ENCODE results near the gene SERPINA3. TPM values are rescaled to one million over a fixed set of nuclear protein-coding genes. Genes with fewer than 3 reads are reported as not detected.
A peak's percentile ranks its signal among the peaks of the same experiment; 100 is the strongest.

The SERPINA3 gene
- total RNA-seq, 4 donors from 2014 or later: 71.8 to 284 (median 255) TPM

DNA sequence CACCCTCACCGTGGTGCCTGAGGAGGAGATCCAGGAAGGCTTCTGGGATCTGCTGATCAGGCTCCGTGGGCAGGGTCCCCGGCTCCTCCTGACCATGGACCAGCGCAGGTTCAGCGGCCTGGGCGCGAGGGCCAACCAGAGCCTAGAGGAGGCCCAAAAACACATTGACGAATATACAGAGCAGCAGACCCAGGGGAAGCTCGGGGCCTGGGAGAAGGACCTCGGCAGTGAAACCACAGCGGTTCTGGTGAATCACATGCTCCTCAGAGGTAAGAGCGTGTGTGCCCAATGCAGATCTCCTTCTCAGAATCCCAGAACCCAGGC is 29.4 kb downstream of the SERPINA3 start:
- Histone ChIP-seq H3K4me3 (no peak overlapping the region), H3K36me3 (no peaks in the 10 kb centered on the region), H3K27ac (replicated peaks in 1 of 4) (no peak overlapping the region), H3K4me1 (no peaks in the 10 kb centered on the region), H3K27me3 (peaks cover 0 to 9% (median 0%) of the 10 kb centered on the region in 4 donors), H3K9me3 (no peaks in the 10 kb centered on the region)
- WGBS: 100% methylated on average over 5 of the region's 12 CpGs
- no peak for TF ChIP-seq POLR2A (IDR thresholded peaks at IDR 0.05; ENCODE audit: low read depth)
- TF ChIP-seq POLR2AphosphoS5 (IDR thresholded peaks at IDR 0.05): no peak
- intact Hi-C loops (cut with DNase I): no loop called here
- DNase-seq (ENCODE audit: extremely low spot score): no peak

DNA sequence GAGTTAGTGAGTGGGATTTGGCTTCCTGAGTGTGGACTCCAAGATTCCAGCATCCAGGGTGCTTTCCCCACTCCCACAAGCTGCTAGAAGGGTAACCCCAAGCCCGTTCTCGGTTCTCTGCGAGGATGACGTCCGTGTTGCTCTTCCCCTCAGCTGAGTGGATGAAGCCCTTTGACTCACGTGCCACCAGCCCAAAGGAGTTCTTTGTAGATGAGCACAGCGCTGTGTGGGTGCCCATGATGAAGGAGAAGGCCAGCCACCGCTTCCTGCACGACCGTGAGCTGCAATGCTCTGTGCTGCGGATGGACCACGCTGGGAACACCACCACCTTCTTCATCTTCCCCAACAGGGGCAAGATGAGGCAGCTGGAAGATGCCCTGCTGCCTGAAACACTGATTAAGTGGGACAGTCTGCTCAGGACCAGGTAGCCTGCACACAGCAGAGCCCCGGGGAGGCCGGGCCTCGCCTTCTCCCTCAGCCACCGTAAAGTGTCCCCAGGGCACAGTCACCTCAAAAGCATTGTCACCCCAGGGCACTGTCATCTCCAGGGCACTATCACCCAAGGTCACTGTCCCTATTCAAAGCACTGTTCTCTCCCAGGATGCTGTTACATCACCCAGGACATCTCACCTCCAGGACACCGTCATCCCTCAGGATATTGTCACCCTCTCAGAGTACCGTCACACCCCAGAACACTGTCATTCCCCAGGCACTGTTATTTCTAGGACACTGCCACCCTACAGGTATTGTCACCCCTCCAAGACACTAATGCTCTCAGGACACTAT is 31.3 kb downstream of the SERPINA3 start:
- TF ChIP-seq, protein P1, sequence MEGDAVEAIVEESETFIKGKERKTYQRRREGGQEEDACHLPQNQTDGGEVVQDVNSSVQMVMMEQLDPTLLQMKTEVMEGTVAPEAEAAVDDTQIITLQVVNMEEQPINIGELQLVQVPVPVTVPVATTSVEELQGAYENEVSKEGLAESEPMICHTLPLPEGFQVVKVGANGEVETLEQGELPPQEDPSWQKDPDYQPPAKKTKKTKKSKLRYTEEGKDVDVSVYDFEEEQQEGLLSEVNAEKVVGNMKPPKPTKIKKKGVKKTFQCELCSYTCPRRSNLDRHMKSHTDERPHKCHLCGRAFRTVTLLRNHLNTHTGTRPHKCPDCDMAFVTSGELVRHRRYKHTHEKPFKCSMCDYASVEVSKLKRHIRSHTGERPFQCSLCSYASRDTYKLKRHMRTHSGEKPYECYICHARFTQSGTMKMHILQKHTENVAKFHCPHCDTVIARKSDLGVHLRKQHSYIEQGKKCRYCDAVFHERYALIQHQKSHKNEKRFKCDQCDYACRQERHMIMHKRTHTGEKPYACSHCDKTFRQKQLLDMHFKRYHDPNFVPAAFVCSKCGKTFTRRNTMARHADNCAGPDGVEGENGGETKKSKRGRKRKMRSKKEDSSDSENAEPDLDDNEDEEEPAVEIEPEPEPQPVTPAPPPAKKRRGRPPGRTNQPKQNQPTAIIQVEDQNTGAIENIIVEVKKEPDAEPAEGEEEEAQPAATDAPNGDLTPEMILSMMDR (IDR thresholded peaks at IDR 0.05): no peak
- no peak for TF ChIP-seq POLR2A (IDR thresholded peaks at IDR 0.05; ENCODE audit: low read depth)
- TF ChIP-seq POLR2AphosphoS5 (IDR thresholded peaks at IDR 0.05): no peak
- TF ChIP-seq EP300 (IDR thresholded peaks at IDR 0.05): no peak
- Histone ChIP-seq H3K9me3 (peaks cover 0 to 9% (median 3%) of the 10 kb centered on the region in 4 donors), H3K36me3 (no peaks in the 10 kb centered on the region), H3K4me1 (no peaks in the 10 kb centered on the region), H3K27me3 (peaks cover 0 to 9% (median 0%) of the 10 kb centered on the region in 4 donors), H3K27ac (replicated peaks in 1 of 4) (no peak overlapping the region), H3K4me3 (no peak overlapping the region)
- intact Hi-C loops (cut with DNase I): no loop called here
- DNase-seq (ENCODE audit: extremely low spot score): no peak
- 84% methylated on average over 10 of the region's 18 CpGs for WGBS

DNA sequence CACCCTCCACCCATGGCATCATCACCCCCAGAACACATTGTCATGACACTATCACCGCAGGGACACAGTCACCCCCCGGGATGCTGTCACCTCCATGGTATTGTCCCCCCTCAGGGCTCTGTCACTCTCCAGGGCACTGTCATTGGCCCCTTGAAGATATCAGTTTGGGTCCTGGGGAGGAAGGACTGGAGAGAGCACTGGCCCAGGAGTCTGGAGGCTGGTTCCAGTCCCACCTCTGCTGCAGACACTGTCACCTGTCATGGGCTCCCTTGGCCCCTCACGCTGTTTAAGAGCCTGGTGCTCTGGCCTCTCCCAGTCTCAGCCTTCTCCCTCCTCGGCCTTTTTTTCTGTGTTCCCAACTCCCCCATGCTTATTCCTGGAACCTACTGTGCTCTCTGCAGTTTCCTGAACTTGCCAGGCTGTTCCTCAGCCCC is 31.9 kb downstream of the SERPINA3 start:
- intact Hi-C loops (cut with DNase I): no loop called here
- DNase-seq (ENCODE audit: extremely low spot score): no peak
- no peaks in the 10 kb centered on the region for H3K4me1 ChIP-seq
- H3K27me3 ChIP-seq: peaks cover 0 to 14% (median 0%) of the 10 kb centered on the region in 4 donors
- H3K36me3 ChIP-seq: no peaks in the 10 kb centered on the region
- no peak overlapping the region for H3K4me3 ChIP-seq
- peaks cover 0 to 13% (median 10%) of the 10 kb centered on the region in 4 donors for H3K9me3 ChIP-seq
- TF ChIP-seq POLR2A (IDR thresholded peaks at IDR 0.05; ENCODE audit: low read depth) (no peak), POLR2AphosphoS5 (IDR thresholded peaks at IDR 0.05) (no peak), EP300 (IDR thresholded peaks at IDR 0.05) (no peak)
- TF ChIP-seq, protein P1 (IDR thresholded peaks at IDR 0.05): no peak
- H3K27ac ChIP-seq (replicated peaks in 1 of 4): no peak overlapping the region
- WGBS: 83% methylated on average over 4 of the region's 4 CpGs

DNA sequence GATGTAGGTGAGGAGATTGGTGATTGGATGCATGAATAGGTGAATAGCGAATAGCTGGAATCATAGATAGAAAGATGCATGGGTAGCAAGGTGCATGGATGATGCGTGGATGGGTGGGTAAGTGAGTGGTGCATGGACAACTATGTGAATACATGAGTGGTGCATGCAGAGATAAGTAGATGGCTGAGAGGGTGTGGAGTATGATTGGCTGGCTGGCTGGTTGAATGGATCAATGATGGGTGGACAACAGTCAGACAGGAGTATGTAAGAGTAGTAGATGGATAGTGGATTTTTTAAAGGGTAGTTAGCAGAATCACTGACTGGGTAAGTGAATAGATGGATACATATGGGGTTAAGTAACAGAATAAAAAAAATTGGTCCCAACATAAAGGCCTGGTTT is 33.9 kb downstream of the SERPINA3 start:
- Histone ChIP-seq H3K4me3 (no peak overlapping the region), H3K27me3 (peaks cover 0 to 25% (median 0%) of the 10 kb centered on the region in 4 donors), H3K9me3 (peaks cover 0 to 17% (median 11%) of the 10 kb centered on the region in 4 donors), H3K27ac (replicated peaks in 1 of 4) (no peak overlapping the region), H3K4me1 (no peaks in the 10 kb centered on the region), H3K36me3 (no peaks in the 10 kb centered on the region)
- TF ChIP-seq, protein P1 (IDR thresholded peaks at IDR 0.05): no peak
- TF ChIP-seq POLR2A (IDR thresholded peaks at IDR 0.05; ENCODE audit: low read depth) (no peak), EP300 (IDR thresholded peaks at IDR 0.05) (no peak), POLR2AphosphoS5 (IDR thresholded peaks at IDR 0.05) (no peak)
- 94% methylated on average over 2 of the region's 2 CpGs for WGBS
- intact Hi-C loops (cut with DNase I): no loop called here
- peak; percentile 26 for DNase-seq (ENCODE audit: extremely low spot score)

DNA sequence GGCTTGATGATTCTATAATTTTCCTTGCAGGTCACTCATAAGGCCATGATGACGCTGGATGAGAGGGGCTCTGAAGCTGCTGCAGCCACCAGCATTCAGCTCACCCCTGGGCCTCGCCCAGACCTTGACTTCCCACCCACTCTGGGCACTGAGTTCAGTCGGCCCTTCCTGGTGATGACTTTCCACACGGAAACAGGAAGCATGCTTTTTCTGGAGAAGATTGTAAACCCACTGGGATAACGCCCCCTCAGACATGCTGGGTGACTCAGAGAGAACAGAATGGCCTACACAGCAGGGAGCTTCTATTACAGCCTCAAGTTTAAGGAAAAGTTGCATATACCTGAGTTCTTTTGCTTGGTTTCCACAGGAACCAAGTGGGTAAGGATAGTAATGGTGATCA is 34.3 kb downstream of the SERPINA3 start:
- Histone ChIP-seq H3K4me1 (no peaks in the 10 kb centered on the region), H3K4me3 (no peak overlapping the region), H3K36me3 (no peaks in the 10 kb centered on the region), H3K27me3 (peaks cover 0 to 23% (median 0%) of the 10 kb centered on the region in 4 donors), H3K27ac (replicated peaks in 1 of 4) (no peak overlapping the region), H3K9me3 (peaks cover 0 to 17% (median 11%) of the 10 kb centered on the region in 4 donors)
- TF ChIP-seq, protein P1 (IDR thresholded peaks at IDR 0.05): no peak
- TF ChIP-seq EP300 (IDR thresholded peaks at IDR 0.05) (no peak), POLR2AphosphoS5 (IDR thresholded peaks at IDR 0.05) (no peak), POLR2A (IDR thresholded peaks at IDR 0.05; ENCODE audit: low read depth) (no peak)
- intact Hi-C loops (cut with DNase I): no loop called here
- DNase-seq (ENCODE audit: extremely low spot score): peak; percentile 37
- WGBS: 59% methylated on average over 5 of the region's 5 CpGs
